GM23248 (cell line): ENCODE results near the gene PAQR7. TPM values are rescaled to one million over a fixed set of nuclear protein-coding genes. Genes with fewer than 3 reads are reported as not detected.
A peak's percentile ranks its signal among the peaks of the same experiment; 100 is the strongest.

ENCODE experiments used
- DNase-seq: peaks from one replicate; pipeline ENCODE4 v3.0.0-alpha.2; 2015
- H2AFZ ChIP-seq: fragments of 200-600 bp; sonication (generic); 2 replicates; pipeline ENCODE4 v1.6.1; 2016; ENCODE audit warnings: antibody characterized with exemption
- H3F3A ChIP-seq: fragments of 200-600 bp; sonication (generic); 2 replicates; pipeline ENCODE4 v1.6.1; 2016; ENCODE audit warnings: mild to moderate bottlenecking, antibody characterized with exemption, mixed run types; ENCODE audit not compliant: insufficient read depth
- H3K27ac ChIP-seq: fragments of 200-600 bp; sonication (generic); 2 replicates; pipeline ENCODE4 v1.5.1; 2016; ENCODE audit warnings: mild to moderate bottlenecking
- H3K27me3 ChIP-seq: fragments of 200-600 bp; sonication (generic); replicated peaks from 2 replicates; pipeline ENCODE4 v1.6.1; 2016; ENCODE audit warnings: mild to moderate bottlenecking; ENCODE audit not compliant: insufficient read depth
- H3K36me3 ChIP-seq: fragments of 200-600 bp; sonication (generic); 2 replicates; pipeline ENCODE4 v1.6.1; 2016; ENCODE audit warnings: low read depth, mild to moderate bottlenecking
- H3K4me1 ChIP-seq: fragments of 200-600 bp; sonication (generic); 2 replicates; pipeline ENCODE4 v1.6.1; 2016; ENCODE audit warnings: mild to moderate bottlenecking; ENCODE audit not compliant: insufficient read depth
- H3K4me2 ChIP-seq: fragments of 200-600 bp; sonication (generic); one replicate; pipeline ENCODE4 v1.6.1; 2016; ENCODE audit warnings: mild to moderate bottlenecking; ENCODE audit not compliant: unreplicated experiment
- H3K4me3 ChIP-seq: fragments of 200-600 bp; sonication (generic); 2 replicates; pipeline ENCODE4 v1.5.1; 2016; ENCODE audit warnings: mild to moderate bottlenecking
- H3K79me2 ChIP-seq: fragments of 200-600 bp; sonication (generic); 2 replicates; pipeline ENCODE4 v1.6.1; 2016; ENCODE audit warnings: mild to moderate bottlenecking; ENCODE audit not compliant: insufficient read depth
- H3K9ac ChIP-seq: fragments of 200-600 bp; sonication (generic); 2 replicates; pipeline ENCODE4 v1.6.1; 2016; ENCODE audit warnings: mild to moderate bottlenecking
- H3K9me2 ChIP-seq: fragments of 200-600 bp; sonication (generic); 2 replicates; pipeline ENCODE4 v1.6.1; 2016; ENCODE audit warnings: mixed run types, mild to moderate bottlenecking, moderate library complexity; ENCODE audit not compliant: insufficient read depth
- H3K9me3 ChIP-seq: fragments of 200-600 bp; sonication (generic); one replicate; pipeline ENCODE4 v1.6.1; 2017; ENCODE audit warnings: low read depth
- H4K20me1 ChIP-seq: fragments of 200-600 bp; sonication (generic); 2 replicates; pipeline ENCODE4 v1.6.0; 2016; ENCODE audit not compliant: insufficient read depth
- EZH2 ChIP-seq: fragments of 200-600 bp; sonication (generic); IDR thresholded peaks from 2 replicates; pipeline ENCODE4 v1.6.1; 2018; ENCODE audit warnings: antibody characterized with exemption, mild to moderate bottlenecking; ENCODE audit not compliant: insufficient read depth, poor library complexity, severe bottlenecking
- EZH2phosphoT487 ChIP-seq: fragments of 200-600 bp; sonication (generic); IDR thresholded peaks from 2 replicates; pipeline ENCODE4 v1.6.1; 2018; ENCODE audit warnings: antibody characterized with exemption, moderate library complexity, mild to moderate bottlenecking, low read depth; ENCODE audit not compliant: insufficient read depth
- WGBS, 2 experiments: methylation state at CpG; one replicate each; pipeline ENCODE4 v1.1.6; 2015 to 2017; ENCODE audit warnings: low lambda C conversion rate in 2 of 2, low coverage in 1 of 2; ENCODE audit errors: missing lambda C conversion rate in 2 of 2; 5-methylcytosine and 5-hydroxymethylcytosine counted together
- in situ Hi-C: fragments of 300-500 bp; cut with MboI; formaldehyde crosslinking; loops from 2 replicates; pipeline ENCODE4 v1.15.0; 2020
- polyA plus RNA-seq: library from polyadenylated mRNA; unstranded; fragments of >200 nt; fragmentation: Nextera tagmentation; extraction: Ambion mirVana; gene quantifications from 2 replicates; pipeline ENCODE4 v1.2.1, GENCODE V29; 2016
- total RNA-seq: library from RNA; depleted of rRNA; stranded (reverse); fragments of >200 nt; shearing (Covaris generic); gene quantifications from 2 replicates; pipeline ENCODE4 v1.2.3, GENCODE V29; 2014

PAQR7 gene
- total and polyA plus RNA-seq, 2 experiments from 2014 or later = 12.7 to 20.6 TPM

GRCh38 chr1:25873120-25873519 is 2.4 kb downstream of the PAQR7 start:
- H3K9me2 ChIP-seq = no peaks in the 10 kb centered on the region
- no peak overlapping the region for H2AFZ ChIP-seq
- no peak overlapping the region for H3K27ac ChIP-seq
- 63 to 74% methylated on average over 3 of the region's 3 CpGs for WGBS, 2 experiments
- DNase-seq = peak; percentile 41
- no peak overlapping the region for H3K4me3 ChIP-seq
- peaks cover 9% of the 10 kb centered on the region for H3F3A ChIP-seq
- peaks cover 37% of the 10 kb centered on the region for H3K79me2 ChIP-seq
- TF ChIP-seq EZH2phosphoT487 (no peak), EZH2 (no peak)
- H3K27me3 ChIP-seq = no peaks in the 10 kb centered on the region
- in situ Hi-C loops = no loop called here
- no peak overlapping the region for H3K9ac ChIP-seq
- H3K9me3 ChIP-seq = no peaks in the 10 kb centered on the region
- peaks cover 3% of the 10 kb centered on the region; the same call in 1 of the 2 replicates for H3K36me3 ChIP-seq
- H3K4me1 ChIP-seq = peaks cover 4% of the 10 kb centered on the region; the same call in 1 of the 2 replicates
- no peaks in the 10 kb centered on the region for H4K20me1 ChIP-seq
- H3K4me2 ChIP-seq = no peak overlapping the region

- in situ Hi-C loops = no loop called here
- Histone ChIP-seq H3K79me2 (peaks cover 37% of the 10 kb centered on the region), H4K20me1 (no peaks in the 10 kb centered on the region), H2AFZ (no peak overlapping the region), H3K27me3 (no peaks in the 10 kb centered on the region), H3K9me2 (no peaks in the 10 kb centered on the region), H3K9me3 (no peaks in the 10 kb centered on the region), H3F3A (peaks cover 9% of the 10 kb centered on the region), H3K36me3 (peaks cover 3% of the 10 kb centered on the region; the same call in 1 of the 2 replicates), H3K4me1 (peaks cover 4% of the 10 kb centered on the region; the same call in 1 of the 2 replicates), H3K4me3 (no peak overlapping the region), H3K4me2 (no peak overlapping the region), H3K9ac (no peak overlapping the region), H3K27ac (no peak overlapping the region)
- no peak for DNase-seq
- WGBS, 2 experiments = 50 to 51% methylated on average over 2 of the region's 2 CpGs
- TF ChIP-seq EZH2phosphoT487 (no peak), EZH2 (no peak)
Observed at GRCh38 chr1:25872713-25873112, 2.8 kb downstream of the PAQR7 start.

GRCh38 chr1:25871704-25872494 is 3.6 kb downstream of the PAQR7 start:
- 84 to 87% methylated on average over 9 of the region's 9 CpGs for WGBS, 2 experiments

DNA sequence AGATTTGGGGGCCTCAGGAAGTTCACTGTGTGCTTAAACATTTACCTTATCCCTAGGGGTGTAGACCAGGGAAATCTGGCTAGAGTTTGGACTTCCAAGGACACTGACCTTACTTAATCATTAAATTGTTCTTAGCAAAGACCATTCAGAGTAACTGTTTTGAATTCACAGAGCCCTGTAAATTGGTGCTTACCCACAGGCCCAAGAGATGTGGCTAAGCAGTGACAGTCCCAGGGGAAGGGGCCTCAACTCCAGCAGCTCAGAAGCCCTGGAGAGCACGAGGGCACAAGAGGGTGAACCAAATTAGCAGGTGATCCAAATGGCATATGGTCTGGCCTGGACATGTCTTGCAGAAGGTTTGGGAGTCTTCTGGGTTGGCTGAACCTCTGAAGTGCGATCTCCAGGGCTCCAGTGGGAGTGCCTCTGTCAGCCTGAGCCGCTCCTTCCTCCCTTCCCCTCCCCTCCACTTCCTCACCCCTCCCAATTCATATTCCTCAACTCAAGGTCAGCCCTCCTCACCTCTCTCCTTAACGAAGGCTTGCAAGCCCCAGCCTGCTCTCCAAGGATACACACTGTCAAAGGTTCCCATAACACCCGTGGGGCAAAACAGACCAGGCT is 4.3 kb downstream of the PAQR7 start:
- Histone ChIP-seq H3K9ac (no peak overlapping the region), H3K4me1 (peaks cover 4% of the 10 kb centered on the region; the same call in 1 of the 2 replicates), H3K79me2 (peaks cover 37% of the 10 kb centered on the region), H3K27ac (no peak overlapping the region), H3F3A (no peaks in the 10 kb centered on the region), H3K4me2 (no peak overlapping the region), H3K36me3 (peaks cover 3% of the 10 kb centered on the region; the same call in 1 of the 2 replicates), H3K4me3 (no peak overlapping the region), H4K20me1 (no peaks in the 10 kb centered on the region), H3K9me3 (no peaks in the 10 kb centered on the region), H3K9me2 (no peaks in the 10 kb centered on the region), H2AFZ (no peak overlapping the region), H3K27me3 (no peaks in the 10 kb centered on the region)
- in situ Hi-C loops = no loop called here
- no peak for TF ChIP-seq EZH2phosphoT487
- no peak for TF ChIP-seq EZH2
- 82 to 83% methylated on average over 5 of the region's 5 CpGs for WGBS, 2 experiments
- no peak for DNase-seq

More at GRCh38 chr1:25871704-25872494, 3.6 kb downstream of the PAQR7 start:
- Histone ChIP-seq H3K4me1 (peaks cover 4% of the 10 kb centered on the region; the same call in 1 of the 2 replicates), H3K4me2 (no peak overlapping the region), H3K9me2 (no peaks in the 10 kb centered on the region), H3K27ac (no peak overlapping the region), H3K79me2 (peaks cover 37% of the 10 kb centered on the region), H3F3A (peaks cover 6% of the 10 kb centered on the region), H3K36me3 (peaks cover 3% of the 10 kb centered on the region; the same call in 1 of the 2 replicates), H3K9ac (no peak overlapping the region), H3K9me3 (no peaks in the 10 kb centered on the region), H3K4me3 (no peak overlapping the region), H4K20me1 (no peaks in the 10 kb centered on the region), H3K27me3 (no peaks in the 10 kb centered on the region), H2AFZ (no peak overlapping the region)
- no peak for DNase-seq
- TF ChIP-seq EZH2phosphoT487 (no peak), EZH2 (no peak)
- in situ Hi-C loops = no loop called here
